ENCODE measurements around the gene HTR3E. TPM values are rescaled to one million over a fixed set of nuclear protein-coding genes. Genes with fewer than 3 reads are reported as not detected.
A peak's percentile ranks its signal among the peaks of the same experiment; 100 is the strongest.

HTR3E gene
- polyA plus RNA-seq, 3 donors, result not detected

DNA sequence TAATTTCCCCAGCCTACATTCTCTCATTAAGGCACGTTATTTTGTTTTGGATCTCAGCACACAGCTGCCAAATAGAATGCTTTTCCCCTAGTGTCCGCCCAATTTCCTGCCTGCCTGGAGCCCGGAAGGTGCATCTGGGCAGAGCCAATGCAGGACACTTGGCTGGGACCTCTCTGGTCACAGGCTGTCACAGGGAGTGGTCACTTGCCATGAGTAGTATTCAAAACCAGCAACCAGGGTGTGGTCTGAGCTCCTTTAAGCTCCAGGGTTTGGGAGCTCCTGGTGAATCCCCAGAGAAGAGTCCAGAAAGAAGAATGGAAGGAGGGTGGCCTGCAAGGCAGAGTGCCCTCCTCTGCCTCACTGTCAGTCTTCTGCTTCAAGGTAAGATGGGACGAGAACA lies 44.1 kb upstream of the HTR3E start, which contains the start of gene HTR3C:
TSS of gene HTR3C (plus strand) at position 281 of the 400 bp plus-strand sequence. CDS start at position 315, 34 bp downstream.
- H3K27ac ChIP-seq (ENCODE audit: low read depth in 1 of 2, low read length in 2 of 2), result no peak within 1 kb of the TSS
- Mint-ChIP-seq H3K4me1 (peaks cover 3% of the 10 kb centered on the region), H3K27ac (peak within 1 kb of the TSS in 1 of 7 donors; percentile 5), H3K27me3 (ENCODE audit: low read depth in 3 of 3) (peaks cover 0 to 10% (median 8%) of the 10 kb centered on the region in 3 donors), H3K36me3 (no peaks in the 10 kb centered on the region), H3K9me3 (no peaks in the 10 kb centered on the region), H3K4me3 (no peak within 1 kb of the TSS)
- TF ChIP-seq, protein P1, sequence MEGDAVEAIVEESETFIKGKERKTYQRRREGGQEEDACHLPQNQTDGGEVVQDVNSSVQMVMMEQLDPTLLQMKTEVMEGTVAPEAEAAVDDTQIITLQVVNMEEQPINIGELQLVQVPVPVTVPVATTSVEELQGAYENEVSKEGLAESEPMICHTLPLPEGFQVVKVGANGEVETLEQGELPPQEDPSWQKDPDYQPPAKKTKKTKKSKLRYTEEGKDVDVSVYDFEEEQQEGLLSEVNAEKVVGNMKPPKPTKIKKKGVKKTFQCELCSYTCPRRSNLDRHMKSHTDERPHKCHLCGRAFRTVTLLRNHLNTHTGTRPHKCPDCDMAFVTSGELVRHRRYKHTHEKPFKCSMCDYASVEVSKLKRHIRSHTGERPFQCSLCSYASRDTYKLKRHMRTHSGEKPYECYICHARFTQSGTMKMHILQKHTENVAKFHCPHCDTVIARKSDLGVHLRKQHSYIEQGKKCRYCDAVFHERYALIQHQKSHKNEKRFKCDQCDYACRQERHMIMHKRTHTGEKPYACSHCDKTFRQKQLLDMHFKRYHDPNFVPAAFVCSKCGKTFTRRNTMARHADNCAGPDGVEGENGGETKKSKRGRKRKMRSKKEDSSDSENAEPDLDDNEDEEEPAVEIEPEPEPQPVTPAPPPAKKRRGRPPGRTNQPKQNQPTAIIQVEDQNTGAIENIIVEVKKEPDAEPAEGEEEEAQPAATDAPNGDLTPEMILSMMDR (IDR thresholded peaks at IDR 0.05), result no peak
- no peaks in the 10 kb centered on the region for H3K27me3 ChIP-seq (ENCODE audit: control insufficient read depth in 2 of 2, insufficient read depth in 2 of 2, low read length in 2 of 2)
- H3K4me2 ChIP-seq (replicated peaks; ENCODE audit: extremely low read depth, low read length, poor library complexity, severe bottlenecking), result no peak within 1 kb of the TSS
- intact Hi-C loops (cut with micrococcal nuclease), result no loop called here
- H3K4me1 ChIP-seq (ENCODE audit: control insufficient read depth in 1 of 2, insufficient read depth in 2 of 2, low read length in 2 of 2), result no peaks in the 10 kb centered on the region
- no peaks in the 10 kb centered on the region for H4K20me1 ChIP-seq (ENCODE audit: insufficient read depth, low read length)
- no peak within 1 kb of the TSS for H3K9ac ChIP-seq (ENCODE audit: insufficient read depth, low read length, poor library complexity, severe bottlenecking)
- H2AFZ ChIP-seq (ENCODE audit: insufficient read depth, low read depth, low read length, poor library complexity, severe bottlenecking), result no peak within 1 kb of the TSS
- 53% methylated on average over 3 of the region's 4 CpGs for WGBS (ENCODE audit: insufficient coverage)
- no peak for DNase-seq
- no peak within 1 kb of the TSS for H3K4me3 ChIP-seq (replicated peaks in 1 of 3; ENCODE audit: low read depth in 2 of 3, low read length in 3 of 3)
- H3K79me2 ChIP-seq (ENCODE audit: insufficient read depth, low read length), result no peaks in the 10 kb centered on the region
- H3K9me3 ChIP-seq (replicated peaks in 1 of 2; ENCODE audit: control insufficient read depth in 1 of 2, insufficient read depth in 1 of 2, low read length in 2 of 2), result no peaks in the 10 kb centered on the region
- no peaks in the 10 kb centered on the region for H3K36me3 ChIP-seq (replicated peaks in 1 of 2; ENCODE audit: control insufficient read depth in 1 of 2, insufficient read depth in 2 of 2, low read length in 2 of 2)

DNA sequence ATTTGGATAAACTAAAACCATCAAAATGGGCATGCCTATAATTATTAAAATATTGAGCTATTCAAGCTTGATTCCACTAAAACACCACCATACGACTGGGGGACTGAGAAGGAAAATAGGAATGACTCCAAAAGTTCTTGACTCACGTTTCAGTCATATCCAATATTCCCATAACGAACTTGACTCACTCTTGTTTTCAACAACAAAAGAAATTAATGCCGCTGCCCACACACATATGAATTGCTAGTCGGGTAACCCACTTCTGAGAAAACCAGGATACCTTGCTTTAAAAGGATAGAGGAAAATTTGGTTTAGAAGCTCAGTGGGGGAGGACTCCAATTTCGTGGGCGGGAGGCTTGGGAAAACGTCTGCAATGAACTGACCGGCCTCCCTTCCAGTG lies 38.8 kb upstream of the HTR3E start:
- Histone ChIP-seq H2AFZ (ENCODE audit: insufficient read depth, low read depth, low read length, poor library complexity, severe bottlenecking) (no peak overlapping the region), H3K27me3 (ENCODE audit: control insufficient read depth in 2 of 2, insufficient read depth in 2 of 2, low read length in 2 of 2) (no peaks in the 10 kb centered on the region), H3K4me1 (ENCODE audit: control insufficient read depth in 1 of 2, insufficient read depth in 2 of 2, low read length in 2 of 2) (no peaks in the 10 kb centered on the region), H3K36me3 (replicated peaks in 1 of 2; ENCODE audit: control insufficient read depth in 1 of 2, insufficient read depth in 2 of 2, low read length in 2 of 2) (no peaks in the 10 kb centered on the region), H3K27ac (ENCODE audit: low read depth in 1 of 2, low read length in 2 of 2) (no peak overlapping the region), H3K9me3 (replicated peaks in 1 of 2; ENCODE audit: control insufficient read depth in 1 of 2, insufficient read depth in 1 of 2, low read length in 2 of 2) (no peaks in the 10 kb centered on the region), H3K4me2 (replicated peaks; ENCODE audit: extremely low read depth, low read length, poor library complexity, severe bottlenecking) (no peak overlapping the region), H3K4me3 (replicated peaks in 1 of 3; ENCODE audit: low read depth in 2 of 3, low read length in 3 of 3) (no peak overlapping the region), H3K79me2 (ENCODE audit: insufficient read depth, low read length) (no peaks in the 10 kb centered on the region), H3K9ac (ENCODE audit: insufficient read depth, low read length, poor library complexity, severe bottlenecking) (no peak overlapping the region), H4K20me1 (ENCODE audit: insufficient read depth, low read length) (no peaks in the 10 kb centered on the region)
- no peak for DNase-seq
- Mint-ChIP-seq H3K9me3 (no peaks in the 10 kb centered on the region), H3K27me3 (ENCODE audit: low read depth in 3 of 3) (peaks cover 4 to 6% (median 5%) of the 10 kb centered on the region in 3 donors), H3K36me3 (no peaks in the 10 kb centered on the region), H3K27ac (no peak overlapping the region), H3K4me1 (peaks cover 2% of the 10 kb centered on the region), H3K4me3 (no peak overlapping the region)
- intact Hi-C loops (cut with micrococcal nuclease), result no loop called here
- TF ChIP-seq, protein P1 (IDR thresholded peaks at IDR 0.05), result no peak
- 92% methylated on average over 4 of the region's 9 CpGs for WGBS (ENCODE audit: insufficient coverage)

All from CD14-positive monocyte (primary cell).